ENCODE data around the gene CREB3L4.
"Not testable (repeated sequence)": the region's sequence is repeated elsewhere in the genome, so short reads cannot be mapped to it uniquely, and the experiment has no call there.

The CREB3L4 gene

DNA sequence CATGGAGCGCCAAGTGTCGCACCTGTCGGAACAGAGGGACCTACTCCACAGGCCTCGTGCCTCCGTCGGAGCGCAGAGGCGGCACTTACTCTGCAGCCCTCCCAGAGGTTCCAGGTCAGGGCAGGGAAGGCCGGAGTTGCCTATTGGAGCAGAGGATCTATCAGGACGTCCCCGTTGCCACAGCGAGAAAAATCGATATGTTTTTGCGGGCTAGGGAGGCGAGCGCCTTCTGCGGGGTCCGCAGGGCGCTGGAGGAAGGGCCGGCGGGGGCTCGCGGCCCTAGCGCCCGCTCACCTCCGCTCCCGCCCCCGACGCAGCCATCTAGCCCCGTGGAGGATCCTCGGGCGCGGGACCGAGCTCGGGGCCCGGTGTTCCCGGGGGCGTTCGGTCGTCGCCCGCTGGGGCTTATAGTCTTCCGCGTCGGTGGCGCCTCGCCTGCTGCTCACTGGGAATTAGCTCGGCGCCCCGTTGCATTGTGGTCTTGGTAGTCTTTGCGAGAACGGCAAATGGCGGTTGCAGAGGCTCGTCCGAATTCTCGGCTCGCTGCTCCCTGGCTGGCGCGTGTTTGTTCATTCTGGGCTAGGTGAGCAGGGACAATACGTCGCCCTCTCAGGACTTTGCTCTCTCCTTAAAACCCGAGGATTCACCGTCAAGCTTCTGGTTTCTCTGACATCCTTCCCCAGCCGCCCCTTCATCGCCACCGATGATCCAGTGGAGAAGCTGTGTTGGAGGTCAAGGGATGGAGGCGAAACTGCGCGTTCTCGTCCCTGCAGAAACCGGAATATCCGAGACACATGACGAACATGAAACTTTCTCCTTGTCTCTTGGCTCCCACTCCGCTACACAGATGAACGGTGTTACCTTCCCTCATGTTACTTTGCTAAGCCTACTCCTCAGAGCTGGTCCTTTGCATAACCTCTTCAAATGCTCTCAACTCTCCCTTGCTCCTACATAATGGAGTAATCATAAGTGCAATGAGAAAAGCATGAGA is 9.8 kb downstream of the CREB3L4 start, which contains the start of gene JTB:
Gene JTB (minus strand): TSS at position 425 of the 991 bp plus-strand sequence. CDS start 422 bp downstream, at position 3.
- DNase-seq (ENCODE audit: low spot score), result peak; percentile 93
- in situ Hi-C loops (cut with MboI; ENCODE audit: low sequenced_read_pairs, unreplicated experiment), result no loop called here
- TF ChIP-seq, protein P1, sequence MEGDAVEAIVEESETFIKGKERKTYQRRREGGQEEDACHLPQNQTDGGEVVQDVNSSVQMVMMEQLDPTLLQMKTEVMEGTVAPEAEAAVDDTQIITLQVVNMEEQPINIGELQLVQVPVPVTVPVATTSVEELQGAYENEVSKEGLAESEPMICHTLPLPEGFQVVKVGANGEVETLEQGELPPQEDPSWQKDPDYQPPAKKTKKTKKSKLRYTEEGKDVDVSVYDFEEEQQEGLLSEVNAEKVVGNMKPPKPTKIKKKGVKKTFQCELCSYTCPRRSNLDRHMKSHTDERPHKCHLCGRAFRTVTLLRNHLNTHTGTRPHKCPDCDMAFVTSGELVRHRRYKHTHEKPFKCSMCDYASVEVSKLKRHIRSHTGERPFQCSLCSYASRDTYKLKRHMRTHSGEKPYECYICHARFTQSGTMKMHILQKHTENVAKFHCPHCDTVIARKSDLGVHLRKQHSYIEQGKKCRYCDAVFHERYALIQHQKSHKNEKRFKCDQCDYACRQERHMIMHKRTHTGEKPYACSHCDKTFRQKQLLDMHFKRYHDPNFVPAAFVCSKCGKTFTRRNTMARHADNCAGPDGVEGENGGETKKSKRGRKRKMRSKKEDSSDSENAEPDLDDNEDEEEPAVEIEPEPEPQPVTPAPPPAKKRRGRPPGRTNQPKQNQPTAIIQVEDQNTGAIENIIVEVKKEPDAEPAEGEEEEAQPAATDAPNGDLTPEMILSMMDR (IDR thresholded peaks at IDR 0.05; ENCODE audit: borderline replicate concordance, control extremely low read depth, extremely low read depth, insufficient read depth, missing control alignments), result no peak

DNA sequence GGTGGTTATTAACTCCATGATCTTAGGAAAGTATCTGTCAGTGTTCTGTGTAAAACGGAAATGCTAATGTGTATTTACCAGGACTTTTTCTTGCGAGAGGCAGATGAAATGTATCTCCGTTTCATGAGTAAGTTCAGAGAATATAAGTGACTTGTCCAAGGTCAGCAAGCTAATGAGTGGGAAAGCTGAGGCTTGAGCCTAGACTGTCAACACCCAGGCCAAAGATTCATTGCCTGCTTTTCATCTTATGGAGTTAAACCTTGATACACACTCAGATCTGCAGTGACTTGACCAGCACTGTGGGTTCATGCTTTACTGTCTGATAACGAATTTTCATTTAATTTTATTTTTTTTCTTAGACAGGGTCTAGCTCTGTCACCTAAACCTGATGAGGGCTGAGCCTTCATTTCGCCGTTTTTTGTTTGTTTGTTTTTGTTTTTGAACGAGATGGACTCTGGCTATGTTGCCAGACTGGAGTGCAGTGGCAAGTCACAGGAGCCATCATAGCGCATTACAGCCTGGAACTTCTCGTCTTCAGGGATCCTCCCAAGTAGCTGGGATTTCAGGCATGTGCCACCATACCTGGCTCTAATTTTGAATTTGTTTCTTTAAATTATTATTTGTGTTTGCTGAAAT is 10.7 kb downstream of the CREB3L4 start:
- TF ChIP-seq, protein P1 (IDR thresholded peaks at IDR 0.05; ENCODE audit: borderline replicate concordance, control extremely low read depth, extremely low read depth, insufficient read depth, missing control alignments), result no peak
- in situ Hi-C loops (cut with MboI; ENCODE audit: low sequenced_read_pairs, unreplicated experiment), result no loop called here
- DNase-seq (ENCODE audit: low spot score), result no peak

DNA sequence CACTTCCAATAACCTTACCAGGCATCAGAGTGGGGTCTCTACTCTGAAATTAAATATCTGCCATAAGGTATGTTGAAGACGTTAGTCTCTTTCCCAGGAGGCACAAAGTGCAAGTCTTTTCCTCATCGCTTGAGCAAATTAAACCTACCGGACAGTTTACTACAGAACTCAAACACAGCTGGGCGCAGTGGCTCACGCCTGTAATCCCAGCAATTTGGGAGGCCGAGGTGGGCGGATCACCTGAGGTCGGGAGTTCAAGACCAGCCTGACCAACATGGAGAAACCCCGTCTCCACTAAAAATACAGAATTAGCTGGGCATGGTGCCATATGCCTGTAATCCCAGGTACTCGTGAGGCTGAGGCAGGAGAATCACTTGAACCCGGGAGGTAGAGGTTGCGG is 11.4 kb downstream of the CREB3L4 start:
- DNase-seq (ENCODE audit: low spot score); in situ Hi-C loops (cut with MboI; ENCODE audit: low sequenced_read_pairs, unreplicated experiment): not testable (repeated sequence)

DNA sequence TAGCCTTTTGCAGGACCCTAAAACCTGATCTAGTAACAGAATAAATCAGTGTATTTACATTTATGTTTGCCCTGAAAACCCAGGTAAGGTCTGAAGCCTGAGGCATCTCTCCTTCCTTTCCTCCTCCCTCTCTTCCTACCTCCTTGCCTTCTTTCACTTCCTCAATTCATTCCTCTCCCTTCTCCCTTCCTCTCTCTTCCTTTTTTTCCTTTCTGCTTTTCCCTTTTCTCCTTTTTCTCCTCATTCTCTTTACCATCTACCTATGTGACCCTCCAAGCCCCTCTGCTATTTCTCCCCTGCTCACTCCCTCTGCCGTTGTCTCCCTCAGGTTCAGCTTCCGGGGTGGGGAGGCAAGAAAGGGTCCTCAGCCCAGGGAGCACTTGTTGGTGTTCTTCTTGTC is 14.0 kb downstream of the CREB3L4 start:
- in situ Hi-C loops (cut with MboI; ENCODE audit: low sequenced_read_pairs, unreplicated experiment), result loop anchor here (10.0 kb wide), 2 partner anchors 187 to 307 kb away; partner anchors contain the start of genes ILF2 and NPR1
- DNase-seq (ENCODE audit: low spot score), result not testable (repeated sequence)

DNA sequence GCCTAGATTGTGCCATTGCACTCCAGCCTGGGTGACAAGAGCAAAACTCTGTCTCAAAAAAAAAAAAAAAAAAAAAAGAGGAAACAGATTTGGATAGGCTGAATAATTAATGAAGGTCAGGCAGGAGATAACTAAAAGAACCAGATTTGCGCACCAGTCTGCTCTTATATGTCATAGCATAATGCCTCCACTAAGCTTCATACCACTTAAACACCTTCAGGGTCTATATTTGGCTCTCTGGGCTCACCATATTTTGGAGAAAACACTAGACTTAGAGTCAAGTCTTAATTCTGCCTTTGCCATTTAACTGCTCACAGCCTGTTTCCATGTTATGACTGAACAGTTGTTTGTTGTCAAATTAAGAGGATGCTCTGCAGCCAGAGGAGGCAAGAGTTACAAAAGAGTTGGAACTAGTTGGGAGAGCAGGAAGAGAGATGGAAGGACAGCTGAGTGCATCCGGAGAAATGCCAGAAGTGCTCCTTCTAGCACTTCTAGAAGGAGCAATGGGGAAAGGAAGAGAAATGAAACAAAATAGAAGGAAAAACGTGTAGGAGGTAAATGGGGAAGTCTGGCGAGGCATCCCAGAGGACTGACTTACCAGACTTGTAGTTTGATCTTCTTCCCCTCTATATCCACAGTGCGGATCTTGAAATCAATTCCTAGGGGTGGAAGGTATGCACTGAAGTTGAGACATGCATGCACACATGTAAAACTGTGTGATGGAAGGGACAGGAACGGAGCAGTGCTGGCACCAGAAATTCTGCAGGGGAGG is 16.6 kb downstream of the CREB3L4 start:
- TF ChIP-seq, protein P1 (IDR thresholded peaks at IDR 0.05; ENCODE audit: borderline replicate concordance, control extremely low read depth, extremely low read depth, insufficient read depth, missing control alignments), result no peak
- in situ Hi-C loops (cut with MboI; ENCODE audit: low sequenced_read_pairs, unreplicated experiment), result loop anchor here (10.0 kb wide), 2 partner anchors 190 to 310 kb away; partner anchors contain the start of genes ILF2 and NPR1
- DNase-seq (ENCODE audit: low spot score), result no peak

DNA sequence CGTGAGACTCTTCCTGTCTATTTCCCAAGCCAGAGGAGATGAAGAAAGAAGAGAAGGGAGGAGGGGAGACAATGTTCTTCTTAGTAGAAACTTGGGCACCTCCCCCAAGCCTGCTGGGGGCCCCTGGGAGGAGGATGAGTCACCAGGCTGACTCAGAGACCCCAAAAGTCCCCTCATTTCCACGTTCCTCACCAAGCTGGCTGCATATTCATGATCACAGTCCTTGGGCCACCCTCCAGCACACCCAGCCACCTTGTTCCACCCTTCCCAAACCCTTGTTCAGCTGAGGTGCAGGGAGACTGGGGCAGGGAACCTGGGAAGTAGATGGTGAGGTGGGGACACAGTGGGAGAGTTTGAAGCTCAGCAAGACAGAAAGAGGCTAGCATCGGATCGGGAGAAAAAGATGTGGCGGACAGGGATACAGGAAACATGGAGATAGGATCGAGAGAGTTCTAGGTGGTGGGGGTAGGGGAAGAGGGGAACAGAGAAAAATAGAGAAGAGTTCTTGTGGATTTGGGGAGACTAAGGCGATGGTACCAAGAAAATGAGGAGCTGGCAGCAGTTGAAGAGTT is 17.7 kb downstream of the CREB3L4 start:
- TF ChIP-seq, protein P1 (IDR thresholded peaks at IDR 0.05; ENCODE audit: borderline replicate concordance, control extremely low read depth, extremely low read depth, insufficient read depth, missing control alignments), result no peak
- in situ Hi-C loops (cut with MboI; ENCODE audit: low sequenced_read_pairs, unreplicated experiment), result loop anchor here (10.0 kb wide), 2 partner anchors 191 to 311 kb away; partner anchors contain the start of genes ILF2 and NPR1
- DNase-seq (ENCODE audit: low spot score), result no peak
